ENCODE data around the gene HDHD2.
"Not testable (repeated sequence)": the region's sequence is repeated elsewhere in the genome, so short reads cannot be mapped to it uniquely, and the experiment has no call there.

- not testable (repeated sequence) for TF ChIP-seq CTCF, POLR2A (IDR thresholded peaks at IDR 0.05)
Observed at GRCh38 chr18:47195961-47196360, 45.7 kb upstream of the HDHD2 start.
